ENCODE results near the gene NCOA7. TPM values are rescaled to one million over a fixed set of nuclear protein-coding genes. Genes with fewer than 3 reads are reported as not detected.

NCOA7 gene
- total RNA-seq, 6 experiments from 2014 or later, result 27.1 to 29.3 (median 28.6) TPM

DNA sequence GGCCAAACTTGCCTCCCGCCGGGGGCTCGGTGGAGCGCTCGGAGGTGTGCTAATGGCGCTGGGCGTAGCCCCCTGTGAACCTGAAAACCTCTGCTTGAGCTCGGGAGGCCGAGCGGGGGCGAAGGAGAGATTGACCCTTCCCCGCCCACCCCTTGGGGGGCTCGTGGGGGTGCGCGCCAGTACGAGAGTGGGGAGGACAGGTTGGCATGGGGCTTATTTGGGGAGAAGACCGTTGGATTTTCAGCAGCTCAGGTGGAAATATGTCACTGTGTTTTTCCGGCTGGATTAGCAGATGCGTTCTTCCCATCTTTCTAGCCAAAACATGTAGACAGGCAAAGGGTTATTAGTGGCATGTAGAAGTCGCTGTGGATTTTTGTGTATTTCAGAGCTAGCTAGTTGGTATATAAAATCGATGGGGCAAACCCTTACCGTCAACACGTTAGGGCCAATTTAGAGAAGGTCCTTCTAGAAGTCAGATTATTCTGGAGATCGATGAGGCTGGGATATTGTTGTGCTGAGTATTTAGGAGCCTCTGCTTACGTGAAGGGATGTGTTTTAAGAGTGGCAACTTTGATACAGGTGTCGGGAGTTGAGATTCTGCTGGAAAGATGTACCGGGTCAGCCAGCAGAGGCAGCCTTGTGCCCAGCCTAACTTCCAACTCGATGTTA is 525 bp downstream of the NCOA7 start:
- Mint-ChIP-seq H3K9me3 (no peaks in the 10 kb centered on the region), H3K36me3 (ENCODE audit: low read depth) (no peaks in the 10 kb centered on the region), H3K4me3 (peak overlapping the region; percentile 99), H3K4me1 (ENCODE audit: low read depth) (peaks cover 56% of the 10 kb centered on the region), H3K27me3 (ENCODE audit: insufficient read depth) (no peaks in the 10 kb centered on the region; the same call in 1 of the 2 replicates), H3K27ac (peak overlapping the region; percentile 81)
- TF ChIP-seq, protein P1, sequence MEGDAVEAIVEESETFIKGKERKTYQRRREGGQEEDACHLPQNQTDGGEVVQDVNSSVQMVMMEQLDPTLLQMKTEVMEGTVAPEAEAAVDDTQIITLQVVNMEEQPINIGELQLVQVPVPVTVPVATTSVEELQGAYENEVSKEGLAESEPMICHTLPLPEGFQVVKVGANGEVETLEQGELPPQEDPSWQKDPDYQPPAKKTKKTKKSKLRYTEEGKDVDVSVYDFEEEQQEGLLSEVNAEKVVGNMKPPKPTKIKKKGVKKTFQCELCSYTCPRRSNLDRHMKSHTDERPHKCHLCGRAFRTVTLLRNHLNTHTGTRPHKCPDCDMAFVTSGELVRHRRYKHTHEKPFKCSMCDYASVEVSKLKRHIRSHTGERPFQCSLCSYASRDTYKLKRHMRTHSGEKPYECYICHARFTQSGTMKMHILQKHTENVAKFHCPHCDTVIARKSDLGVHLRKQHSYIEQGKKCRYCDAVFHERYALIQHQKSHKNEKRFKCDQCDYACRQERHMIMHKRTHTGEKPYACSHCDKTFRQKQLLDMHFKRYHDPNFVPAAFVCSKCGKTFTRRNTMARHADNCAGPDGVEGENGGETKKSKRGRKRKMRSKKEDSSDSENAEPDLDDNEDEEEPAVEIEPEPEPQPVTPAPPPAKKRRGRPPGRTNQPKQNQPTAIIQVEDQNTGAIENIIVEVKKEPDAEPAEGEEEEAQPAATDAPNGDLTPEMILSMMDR (IDR thresholded peaks at IDR 0.05), result peak; percentile 72; the same call in 1 of the 2 replicates
- peak; percentile 59 for DNase-seq

DNA sequence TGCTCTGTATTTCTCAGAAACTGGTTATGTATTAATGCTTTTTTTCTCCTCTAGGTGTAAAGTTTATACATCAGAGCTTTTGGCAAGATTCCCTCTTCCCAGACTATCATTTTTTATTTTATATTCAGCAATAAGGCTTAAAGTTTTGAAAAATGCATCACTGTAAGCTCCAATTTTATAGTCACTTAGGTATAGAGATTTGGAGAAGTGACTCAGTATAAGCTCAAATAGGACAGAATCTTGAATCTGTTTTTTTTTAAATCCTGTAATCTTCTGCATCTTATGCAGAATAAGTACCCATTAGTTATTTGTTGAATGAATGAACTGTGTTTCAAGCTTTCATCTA is 1.0 kb downstream of the NCOA7 start:
- Mint-ChIP-seq H3K4me1 (ENCODE audit: low read depth) (peaks cover 56% of the 10 kb centered on the region), H3K27ac (peak overlapping the region; percentile 81), H3K27me3 (ENCODE audit: insufficient read depth) (no peaks in the 10 kb centered on the region; the same call in 1 of the 2 replicates), H3K36me3 (ENCODE audit: low read depth) (no peaks in the 10 kb centered on the region), H3K9me3 (no peaks in the 10 kb centered on the region), H3K4me3 (peak overlapping the region; percentile 99)
- TF ChIP-seq, protein P1 (IDR thresholded peaks at IDR 0.05), result peak; percentile 12
- no peak for DNase-seq

DNA sequence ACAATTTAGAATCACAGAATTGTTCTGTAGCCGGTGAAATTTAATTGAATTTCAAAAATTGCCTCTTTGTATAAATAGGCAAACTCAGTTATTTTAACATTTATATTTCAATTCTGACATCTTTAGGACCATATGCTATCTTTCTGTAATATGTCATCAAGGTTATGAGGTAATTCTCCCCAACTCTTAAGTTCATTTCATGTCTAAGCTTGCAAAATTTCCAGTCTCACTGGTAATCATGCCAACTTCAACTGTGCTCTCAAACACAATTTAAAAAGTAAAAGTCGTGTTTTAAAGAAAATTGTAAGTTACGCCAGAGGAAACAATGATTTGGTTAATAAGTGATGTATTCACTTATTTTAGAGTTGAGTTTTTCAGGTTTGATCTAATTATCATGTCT is 1.4 kb downstream of the NCOA7 start:
- Mint-ChIP-seq H3K27ac (no peak overlapping the region), H3K4me3 (peak overlapping the region; percentile 99), H3K36me3 (ENCODE audit: low read depth) (no peaks in the 10 kb centered on the region), H3K9me3 (no peaks in the 10 kb centered on the region), H3K4me1 (ENCODE audit: low read depth) (peaks cover 56% of the 10 kb centered on the region), H3K27me3 (ENCODE audit: insufficient read depth) (no peaks in the 10 kb centered on the region; the same call in 1 of the 2 replicates)
- TF ChIP-seq, protein P1 (IDR thresholded peaks at IDR 0.05), result no peak
- DNase-seq, result no peak

DNA sequence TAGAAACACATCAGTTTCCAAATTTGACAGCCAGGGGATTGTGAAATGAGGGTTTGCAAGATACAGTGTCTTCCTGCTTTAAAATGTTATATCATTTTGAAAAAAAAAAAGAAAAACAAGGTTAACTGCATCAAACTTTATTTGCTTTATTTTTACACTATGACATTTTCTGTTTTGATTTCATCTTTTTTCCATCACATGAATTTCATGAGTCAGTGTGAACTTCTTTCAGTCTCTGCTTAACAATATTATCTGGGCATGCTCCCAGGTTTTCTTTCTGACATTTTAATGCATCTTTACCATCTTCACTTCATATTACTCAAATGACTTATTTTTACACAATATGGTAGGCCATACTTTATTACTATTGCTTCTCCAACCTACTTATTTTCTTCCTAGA is 1.9 kb downstream of the NCOA7 start:
- H3K36me3 Mint-ChIP-seq (ENCODE audit: low read depth), result no peaks in the 10 kb centered on the region
- TF ChIP-seq, protein P1 (IDR thresholded peaks at IDR 0.05), result no peak
- H3K9me3 Mint-ChIP-seq, result no peaks in the 10 kb centered on the region
- peak overlapping the region; percentile 99 for H3K4me3 Mint-ChIP-seq
- 0 out of 2 replicates have a peak overlapping the region, but pooled peaks have one; percentile 6 for H3K27ac Mint-ChIP-seq
- DNase-seq, result no peak
- H3K27me3 Mint-ChIP-seq (ENCODE audit: insufficient read depth), result no peaks in the 10 kb centered on the region; the same call in 1 of the 2 replicates
- peaks cover 60% of the 10 kb centered on the region for H3K4me1 Mint-ChIP-seq (ENCODE audit: low read depth)

DNA sequence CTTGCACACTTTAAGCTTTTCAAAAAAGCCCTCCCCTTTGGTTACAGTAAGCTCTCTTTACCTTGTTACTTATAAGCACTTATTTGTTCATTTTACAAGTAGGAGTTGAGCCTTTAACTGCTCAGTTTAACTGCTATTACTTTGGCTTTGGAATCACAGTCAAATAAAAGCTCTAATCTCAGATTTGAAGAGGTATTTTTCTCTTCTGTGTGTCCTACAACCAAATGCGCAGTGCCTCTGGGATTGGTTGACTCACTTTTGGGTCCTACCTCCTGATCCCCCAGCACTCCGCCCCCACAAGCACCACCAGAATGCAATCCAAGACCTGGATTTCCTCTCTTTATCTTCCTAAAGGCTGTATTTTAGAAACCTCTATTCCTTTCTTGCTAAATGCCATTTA is 2.5 kb downstream of the NCOA7 start:
- H3K4me1 Mint-ChIP-seq (ENCODE audit: low read depth), result peaks cover 65% of the 10 kb centered on the region
- peak overlapping the region; percentile 39 for H3K27ac Mint-ChIP-seq
- no peak for DNase-seq
- H3K4me3 Mint-ChIP-seq, result peak overlapping the region; percentile 43
- H3K9me3 Mint-ChIP-seq, result no peaks in the 10 kb centered on the region
- no peaks in the 10 kb centered on the region; the same call in 1 of the 2 replicates for H3K27me3 Mint-ChIP-seq (ENCODE audit: insufficient read depth)
- no peaks in the 10 kb centered on the region for H3K36me3 Mint-ChIP-seq (ENCODE audit: low read depth)
- TF ChIP-seq, protein P1 (IDR thresholded peaks at IDR 0.05), result no peak

All from HFFc6 (cell line).